ENCODE data around the gene HPSE2.

The HPSE2 gene

GRCh38 chr10:98623176-98623575 is 612.5 kb downstream of the HPSE2 start:
- 74 to 86% methylated on average over 2 of the region's 3 CpGs for WGBS, 2 experiments (ENCODE audit: insufficient coverage in 2 of 2)
- Histone ChIP-seq H3K27ac (ENCODE audit: low read depth, low read length, severe bottlenecking) (no peak overlapping the region), H3K36me3 (ENCODE audit: control insufficient read depth, insufficient read depth, low read length) (no peaks in the 10 kb centered on the region), H3K9me3 (ENCODE audit: control insufficient read depth, low read length) (no peaks in the 10 kb centered on the region), H3K4me3 (ENCODE audit: extremely low read depth, insufficient read depth, low read length, poor library complexity, severe bottlenecking) (no peak overlapping the region), H3K4me1 (ENCODE audit: control insufficient read depth, insufficient read depth, low read length, poor library complexity, severe bottlenecking) (no peaks in the 10 kb centered on the region)

DNA sequence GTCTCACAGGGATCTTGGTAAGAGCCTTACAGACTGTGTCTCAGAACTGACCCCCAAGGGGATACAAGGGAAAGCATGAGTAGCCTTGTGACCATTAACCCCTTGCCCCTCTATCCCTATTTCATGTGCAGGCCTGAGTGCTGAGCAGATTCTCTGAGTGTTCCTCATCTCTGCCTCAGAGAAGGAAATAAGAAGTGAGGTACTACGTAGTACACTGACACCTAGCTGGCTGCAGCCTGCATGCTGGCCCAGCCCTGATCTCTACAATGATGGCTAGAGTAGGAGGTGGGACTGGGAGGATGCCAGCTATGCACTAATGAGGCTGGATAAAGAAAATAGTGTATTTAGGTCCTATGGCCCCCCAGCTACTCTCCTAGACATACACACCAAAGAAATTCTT is 614.0 kb downstream of the HPSE2 start:
- Histone ChIP-seq H3K9me3 (ENCODE audit: control insufficient read depth, low read length) (no peaks in the 10 kb centered on the region), H3K4me1 (ENCODE audit: control insufficient read depth, insufficient read depth, low read length, poor library complexity, severe bottlenecking) (no peaks in the 10 kb centered on the region), H3K36me3 (ENCODE audit: control insufficient read depth, insufficient read depth, low read length) (no peaks in the 10 kb centered on the region), H3K27ac (ENCODE audit: low read depth, low read length, severe bottlenecking) (no peak overlapping the region), H3K4me3 (ENCODE audit: extremely low read depth, insufficient read depth, low read length, poor library complexity, severe bottlenecking) (no peak overlapping the region)
- WGBS, 2 experiments (ENCODE audit: insufficient coverage in 2 of 2) = 50 to 100% methylated on average over 1 of the region's 1 CpG

GRCh38 chr10:98620503-98620902 is 615.1 kb downstream of the HPSE2 start:
- H3K27ac ChIP-seq (ENCODE audit: low read depth, low read length, severe bottlenecking) = no peak overlapping the region
- no peaks in the 10 kb centered on the region for H3K36me3 ChIP-seq (ENCODE audit: control insufficient read depth, insufficient read depth, low read length)
- no peak overlapping the region for H3K4me3 ChIP-seq (ENCODE audit: extremely low read depth, insufficient read depth, low read length, poor library complexity, severe bottlenecking)
- no peaks in the 10 kb centered on the region for H3K4me1 ChIP-seq (ENCODE audit: control insufficient read depth, insufficient read depth, low read length, poor library complexity, severe bottlenecking)
- WGBS, 2 experiments (ENCODE audit: insufficient coverage in 2 of 2) = no CpG with 5 or more reads among the region's 2 CpGs
- no peaks in the 10 kb centered on the region for H3K9me3 ChIP-seq (ENCODE audit: control insufficient read depth, low read length)

DNA sequence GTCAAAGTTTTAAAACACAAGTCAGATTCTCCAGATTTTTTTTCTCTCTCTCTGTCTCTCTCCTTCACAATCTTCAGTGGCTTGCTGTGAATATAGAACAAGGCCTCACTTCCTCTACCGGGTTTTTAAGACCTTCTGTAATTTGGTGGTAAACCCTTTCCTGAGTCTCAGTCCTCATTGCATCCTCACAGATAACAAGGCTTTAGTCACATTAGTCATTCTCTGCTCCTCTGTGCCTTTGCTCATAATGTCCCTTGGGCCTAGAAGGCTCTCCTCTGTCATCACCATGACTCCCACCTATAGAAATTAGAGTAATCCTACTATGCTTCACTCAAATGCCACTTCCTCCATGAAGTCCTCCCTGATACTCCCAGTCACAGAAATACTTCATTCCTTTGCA is 616.2 kb downstream of the HPSE2 start:
- WGBS, 2 experiments (ENCODE audit: insufficient coverage in 2 of 2) = 75 to 100% methylated on average over 1 of the region's 1 CpG
- no peaks in the 10 kb centered on the region for H3K36me3 ChIP-seq (ENCODE audit: control insufficient read depth, insufficient read depth, low read length)
- no peak overlapping the region for H3K4me3 ChIP-seq (ENCODE audit: extremely low read depth, insufficient read depth, low read length, poor library complexity, severe bottlenecking)
- no peaks in the 10 kb centered on the region for H3K9me3 ChIP-seq (ENCODE audit: control insufficient read depth, low read length)
- H3K27ac ChIP-seq (ENCODE audit: low read depth, low read length, severe bottlenecking) = no peak overlapping the region
- H3K4me1 ChIP-seq (ENCODE audit: control insufficient read depth, insufficient read depth, low read length, poor library complexity, severe bottlenecking) = no peaks in the 10 kb centered on the region

- no peak overlapping the region for H3K27ac ChIP-seq (ENCODE audit: low read depth, low read length, severe bottlenecking)
- H3K4me3 ChIP-seq (ENCODE audit: extremely low read depth, insufficient read depth, low read length, poor library complexity, severe bottlenecking) = no peak overlapping the region
- H3K9me3 ChIP-seq (ENCODE audit: control insufficient read depth, low read length) = no peaks in the 10 kb centered on the region
- WGBS, 2 experiments (ENCODE audit: insufficient coverage in 2 of 2) = 96 to 97% methylated on average over 4 of the region's 6 CpGs
- H3K4me1 ChIP-seq (ENCODE audit: control insufficient read depth, insufficient read depth, low read length, poor library complexity, severe bottlenecking) = no peaks in the 10 kb centered on the region
- no peaks in the 10 kb centered on the region for H3K36me3 ChIP-seq (ENCODE audit: control insufficient read depth, insufficient read depth, low read length)
Measured at GRCh38 chr10:98617906-98618520, 617.6 kb downstream of the HPSE2 start.

DNA sequence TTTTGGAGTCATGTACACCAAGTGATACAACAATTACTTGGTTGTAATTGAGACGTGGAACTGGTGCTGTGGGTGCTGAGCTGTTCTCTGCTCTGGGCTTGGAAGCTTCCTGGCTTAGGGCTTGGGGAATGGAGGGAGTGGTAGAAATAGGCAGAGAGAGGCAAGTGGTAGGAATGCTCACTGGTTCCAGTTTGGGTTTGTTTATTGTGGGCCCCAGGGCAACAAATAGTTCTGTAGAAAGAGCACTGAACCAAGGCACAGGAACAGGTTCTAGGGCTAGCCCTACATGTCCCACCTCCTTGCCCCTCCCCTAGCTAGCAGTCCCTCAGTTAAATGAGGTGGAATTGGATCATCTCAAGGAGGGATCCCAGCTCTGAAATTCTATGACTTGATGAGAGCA is 622.2 kb downstream of the HPSE2 start:
- H3K36me3 ChIP-seq (ENCODE audit: control insufficient read depth, insufficient read depth, low read length) = no peaks in the 10 kb centered on the region
- H3K9me3 ChIP-seq (ENCODE audit: control insufficient read depth, low read length) = no peaks in the 10 kb centered on the region
- 67 to 100% methylated on average over 1 of the region's 1 CpG for WGBS, 2 experiments (ENCODE audit: insufficient coverage in 2 of 2)
- no peak overlapping the region for H3K4me3 ChIP-seq (ENCODE audit: extremely low read depth, insufficient read depth, low read length, poor library complexity, severe bottlenecking)
- H3K27ac ChIP-seq (ENCODE audit: low read depth, low read length, severe bottlenecking) = no peak overlapping the region
- H3K4me1 ChIP-seq (ENCODE audit: control insufficient read depth, insufficient read depth, low read length, poor library complexity, severe bottlenecking) = no peaks in the 10 kb centered on the region

- H3K36me3 ChIP-seq (ENCODE audit: control insufficient read depth, insufficient read depth, low read length) = no peaks in the 10 kb centered on the region
- 60% methylated on average over 1 of the region's 2 CpGs; no CpG with 5 or more reads in 1 of the 2 experiments for WGBS, 2 experiments (ENCODE audit: insufficient coverage in 2 of 2)
- H3K9me3 ChIP-seq (ENCODE audit: control insufficient read depth, low read length) = no peaks in the 10 kb centered on the region
- no peak overlapping the region for H3K4me3 ChIP-seq (ENCODE audit: extremely low read depth, insufficient read depth, low read length, poor library complexity, severe bottlenecking)
- peak overlapping the region; percentile 90 for H3K27ac ChIP-seq (ENCODE audit: low read depth, low read length, severe bottlenecking)
- H3K4me1 ChIP-seq (ENCODE audit: control insufficient read depth, insufficient read depth, low read length, poor library complexity, severe bottlenecking) = no peaks in the 10 kb centered on the region
Measured at GRCh38 chr10:98611436-98611835, 624.2 kb downstream of the HPSE2 start.

DNA sequence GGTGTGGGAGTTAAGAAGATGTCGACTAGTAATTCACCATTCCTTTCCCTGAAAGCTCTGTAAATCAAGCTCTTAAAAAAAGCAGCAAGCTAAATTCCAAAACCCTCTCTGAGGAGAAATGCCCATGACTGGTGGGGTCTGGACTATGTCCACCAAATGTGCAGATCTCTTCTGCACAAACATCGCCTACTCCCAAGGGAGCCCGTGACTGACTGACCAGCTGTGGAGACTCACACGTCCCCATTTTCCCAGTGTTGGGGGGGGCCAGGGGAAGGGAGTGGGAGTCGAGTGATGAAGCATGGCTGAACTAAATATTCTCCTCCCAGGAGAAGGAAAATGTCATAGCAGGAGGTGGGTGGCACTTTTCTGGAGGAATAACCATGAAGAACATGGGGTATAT is 624.8 kb downstream of the HPSE2 start:
- Histone ChIP-seq H3K4me1 (ENCODE audit: control insufficient read depth, insufficient read depth, low read length, poor library complexity, severe bottlenecking) (no peaks in the 10 kb centered on the region), H3K27ac (ENCODE audit: low read depth, low read length, severe bottlenecking) (peak overlapping the region; percentile 90), H3K9me3 (ENCODE audit: control insufficient read depth, low read length) (no peaks in the 10 kb centered on the region), H3K4me3 (ENCODE audit: extremely low read depth, insufficient read depth, low read length, poor library complexity, severe bottlenecking) (no peak overlapping the region), H3K36me3 (ENCODE audit: control insufficient read depth, insufficient read depth, low read length) (no peaks in the 10 kb centered on the region)
- WGBS, 2 experiments (ENCODE audit: insufficient coverage in 2 of 2) = 80 to 90% methylated on average over 1 to 2 of the region's 5 CpGs

DNA sequence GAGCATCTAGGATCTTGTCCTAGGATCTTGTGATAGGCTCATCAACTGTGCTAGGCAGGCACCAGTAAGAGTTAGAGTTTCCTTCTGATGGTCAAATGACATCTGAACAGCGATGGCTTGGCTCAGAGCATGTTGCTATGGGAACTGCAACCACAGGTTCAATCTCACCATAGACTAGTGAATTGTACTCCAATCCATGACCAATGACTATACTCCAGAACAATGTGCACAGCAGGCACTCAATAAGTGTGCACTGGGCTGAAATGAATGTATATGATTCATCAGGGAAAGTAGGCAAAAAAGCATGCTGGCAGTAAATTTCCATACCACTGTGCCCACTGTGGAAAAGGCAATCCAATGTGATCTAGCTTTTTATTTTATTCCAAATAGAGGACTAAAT is 625.4 kb downstream of the HPSE2 start:
- Histone ChIP-seq H3K9me3 (ENCODE audit: control insufficient read depth, low read length) (no peaks in the 10 kb centered on the region), H3K4me3 (ENCODE audit: extremely low read depth, insufficient read depth, low read length, poor library complexity, severe bottlenecking) (no peak overlapping the region), H3K4me1 (ENCODE audit: control insufficient read depth, insufficient read depth, low read length, poor library complexity, severe bottlenecking) (no peaks in the 10 kb centered on the region), H3K27ac (ENCODE audit: low read depth, low read length, severe bottlenecking) (peak overlapping the region; percentile 90), H3K36me3 (ENCODE audit: control insufficient read depth, insufficient read depth, low read length) (no peaks in the 10 kb centered on the region)
- WGBS, 2 experiments (ENCODE audit: insufficient coverage in 2 of 2) = 100% methylated on average over 1 of the region's 1 CpG; no CpG with 5 or more reads in 1 of the 2 experiments

DNA sequence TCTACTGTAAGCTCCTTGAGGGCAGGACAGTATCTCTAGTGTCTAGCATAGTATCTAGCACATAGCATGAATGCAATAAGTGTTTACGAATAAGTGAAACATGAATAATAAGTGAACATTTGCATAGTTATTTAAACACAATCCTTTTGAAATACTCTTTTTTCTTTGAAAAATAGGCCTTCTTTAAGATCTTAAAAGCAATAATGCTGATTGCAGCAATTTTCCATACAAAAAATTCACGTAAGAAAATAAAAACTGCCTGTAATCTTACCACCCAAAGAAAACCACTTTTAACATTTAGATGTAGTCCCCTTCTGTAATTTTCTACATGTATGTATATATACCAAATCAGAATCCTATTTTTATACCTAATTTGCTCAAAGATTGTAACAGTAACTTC is 626.4 kb downstream of the HPSE2 start:
- Histone ChIP-seq H3K4me3 (ENCODE audit: extremely low read depth, insufficient read depth, low read length, poor library complexity, severe bottlenecking) (no peak overlapping the region), H3K27ac (ENCODE audit: low read depth, low read length, severe bottlenecking) (no peak overlapping the region), H3K36me3 (ENCODE audit: control insufficient read depth, insufficient read depth, low read length) (no peaks in the 10 kb centered on the region), H3K9me3 (ENCODE audit: control insufficient read depth, low read length) (no peaks in the 10 kb centered on the region), H3K4me1 (ENCODE audit: control insufficient read depth, insufficient read depth, low read length, poor library complexity, severe bottlenecking) (no peaks in the 10 kb centered on the region)
- WGBS, 2 experiments (ENCODE audit: insufficient coverage in 2 of 2) = 83% methylated on average over 1 of the region's 2 CpGs; no CpG with 5 or more reads in 1 of the 2 experiments

DNA sequence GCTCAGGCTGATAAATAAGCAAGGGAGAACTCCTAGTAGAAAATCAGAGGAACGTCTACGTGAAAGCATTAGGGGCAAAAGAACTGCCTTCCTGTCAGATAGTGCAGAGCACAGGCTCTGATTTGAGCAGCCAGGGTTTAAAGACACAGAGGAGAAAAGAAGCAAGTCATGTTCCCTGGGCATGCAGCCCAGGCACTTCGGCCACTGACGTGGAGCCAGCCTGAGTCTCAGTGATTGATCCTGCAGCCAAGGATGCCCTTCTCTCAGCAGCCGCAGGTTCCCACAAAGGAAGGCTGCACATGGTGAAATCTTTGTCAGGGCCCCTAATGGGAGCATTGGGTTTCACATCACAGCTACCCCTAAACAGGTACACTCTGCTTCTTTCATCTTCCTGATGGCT is 627.2 kb downstream of the HPSE2 start:
- WGBS, 2 experiments (ENCODE audit: insufficient coverage in 2 of 2) = 66 to 83% methylated on average over 4 to 5 of the region's 5 CpGs
- Histone ChIP-seq H3K36me3 (ENCODE audit: control insufficient read depth, insufficient read depth, low read length) (no peaks in the 10 kb centered on the region), H3K27ac (ENCODE audit: low read depth, low read length, severe bottlenecking) (no peak overlapping the region)

More for the DNA sequence above, 627.2 kb downstream of the HPSE2 start:
- Histone ChIP-seq H3K4me1 (ENCODE audit: control insufficient read depth, insufficient read depth, low read length, poor library complexity, severe bottlenecking) (no peaks in the 10 kb centered on the region), H3K9me3 (ENCODE audit: control insufficient read depth, low read length) (no peaks in the 10 kb centered on the region), H3K4me3 (ENCODE audit: extremely low read depth, insufficient read depth, low read length, poor library complexity, severe bottlenecking) (no peak overlapping the region)

Measured in mesodermal cell (in vitro differentiated cells).